PFSK-1 (cell line): ENCODE measurements around the gene EFHC2.

Experiments used
- POLR2AphosphoS5 ChIP-seq: IDR thresholded peaks from 2 replicates; pipeline ENCODE4 v1.6.1; 2012; ENCODE audit warnings: low read depth, mild to moderate bottlenecking, control low read depth, low read length, moderate library complexity
- REST ChIP-seq, 2 experiments: IDR thresholded peaks; 2 replicates each; pipeline versions ENCODE4 v1.6.1 to v1.8.0; 2011 to 2012; ENCODE audit warnings: low read depth in 2 of 2, low read length in 2 of 2, control low read depth in 1 of 2, inconsistent platforms in 1 of 2, mild to moderate bottlenecking in 1 of 2, moderate library complexity in 1 of 2; ENCODE audit not compliant: insufficient read depth in 1 of 2
- SIN3A ChIP-seq: IDR thresholded peaks from 2 replicates; pipeline ENCODE4 v1.6.1; 2012; ENCODE audit warnings: mild to moderate bottlenecking, low read length, moderate library complexity, borderline replicate concordance; ENCODE audit not compliant: insufficient read depth
- TAF1 ChIP-seq: IDR thresholded peaks from 2 replicates; pipeline ENCODE4 v1.6.1; 2012; ENCODE audit warnings: low read length, control low read depth, borderline replicate concordance; ENCODE audit not compliant: insufficient read depth

DNA sequence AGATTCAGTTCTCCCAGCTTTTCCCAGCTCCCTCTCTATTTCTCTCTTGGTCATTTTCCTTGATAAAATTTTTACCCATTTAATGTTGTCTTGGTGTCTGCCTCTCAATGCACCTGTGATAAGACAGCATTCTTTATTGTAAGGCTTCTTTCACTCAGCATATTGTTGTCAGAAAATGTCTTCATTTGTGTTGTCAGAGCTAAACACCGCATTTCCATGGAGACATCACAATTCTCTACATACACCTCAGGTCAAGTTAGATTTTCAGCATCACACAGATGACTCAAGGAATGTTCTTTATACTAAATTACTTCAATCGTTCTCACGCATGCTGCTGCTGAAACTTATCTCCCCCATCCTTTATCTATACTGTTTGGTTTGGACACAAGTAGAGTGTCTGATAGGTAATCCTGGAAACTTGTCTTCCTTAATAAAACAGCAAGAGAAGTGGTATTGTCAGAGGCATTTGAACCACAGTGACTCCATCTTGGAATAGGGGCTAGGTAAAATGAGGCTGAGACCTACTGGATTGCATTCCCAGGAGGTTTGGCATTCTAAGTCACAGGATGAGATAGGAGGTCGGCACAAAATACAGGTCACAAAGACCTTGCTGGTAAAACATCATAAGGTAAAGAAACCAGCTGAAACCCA lies 41.3 kb upstream of the EFHC2 start:
- no peak for TF ChIP-seq TAF1
- no peak for TF ChIP-seq SIN3A
- TF ChIP-seq REST (IDR thresholded peaks at IDR 0.05; ENCODE audit: insufficient read depth in 1 of 2, low read depth in 2 of 2, low read length in 2 of 2) = no peak
- TF ChIP-seq POLR2AphosphoS5 = no peak
